ENCODE data around the gene BTBD10.

GRCh38 chr11:13433437-13433836 lies 29.6 kb downstream of the BTBD10 start:
- TF ChIP-seq POLR2A (IDR thresholded peaks at IDR 0.05; ENCODE audit: low read depth, low read length) (no peak), SPI1 (IDR thresholded peaks at IDR 0.05; ENCODE audit: low read depth, low read length) (no peak), TAF1 (IDR thresholded peaks at IDR 0.05; ENCODE audit: low read depth, low read length) (no peak), POLR2AphosphoS5 (IDR thresholded peaks at IDR 0.05; ENCODE audit: low read depth, low read length) (no peak), PAX5 (IDR thresholded peaks at IDR 0.05; ENCODE audit: insufficient read depth, low read length, severe bottlenecking) (no peak), POU2F2 (IDR thresholded peaks at IDR 0.05; ENCODE audit: low read depth, low read length) (no peak)

All from GM12891 (cell line).